Endothelial cell (in vitro differentiated cells): ENCODE data around the gene SYCP2L. TPM values are rescaled to one million over a fixed set of nuclear protein-coding genes. Genes with fewer than 3 reads are reported as not detected.

Source experiments
- DNase-seq: peaks from one replicate; pipeline ENCODE4 v3.0.0; 2021; ENCODE audit warnings: low spot score
- H3K27ac Mint-ChIP-seq: one replicate; pipeline ENCODE4 v1.8.0; 2021; ENCODE audit warnings: mixed read lengths, inconsistent platforms; ENCODE audit not compliant: unreplicated experiment
- H3K27me3 Mint-ChIP-seq: one replicate; pipeline ENCODE4 v1.8.0; 2021; ENCODE audit warnings: mild to moderate bottlenecking, moderate library complexity, mixed read lengths, inconsistent platforms; ENCODE audit not compliant: unreplicated experiment
- H3K36me3 Mint-ChIP-seq: one replicate; pipeline ENCODE4 v1.8.0; 2021; ENCODE audit warnings: mild to moderate bottlenecking, low read depth, mixed read lengths, inconsistent platforms; ENCODE audit not compliant: unreplicated experiment
- H3K4me1 Mint-ChIP-seq: one replicate; pipeline ENCODE4 v1.8.0; 2021; ENCODE audit warnings: mild to moderate bottlenecking, mixed read lengths, inconsistent platforms; ENCODE audit not compliant: unreplicated experiment
- H3K4me3 Mint-ChIP-seq: one replicate; pipeline ENCODE4 v1.8.0; 2021; ENCODE audit warnings: mild to moderate bottlenecking, mixed read lengths, inconsistent platforms; ENCODE audit not compliant: unreplicated experiment
- H3K9me3 Mint-ChIP-seq: one replicate; pipeline ENCODE4 v1.8.0; 2021; ENCODE audit warnings: mixed read lengths, inconsistent platforms; ENCODE audit not compliant: unreplicated experiment
- CTCF ChIP-seq: fragments of 200-600 bp; sonication (generic); IDR thresholded peaks from one replicate; pipeline ENCODE4 v1.5.0; 2021; ENCODE audit warnings: antibody characterized with exemption; ENCODE audit not compliant: unreplicated experiment
- total RNA-seq: library from RNA; stranded (reverse); fragmentation: NEBNext Ultra II Directional; extraction: Animal tissue kit (Norgen Biotek cat#: 25700); gene quantifications from one replicate; pipeline ENCODE4 v1.2.1, GENCODE V29; 2021; ENCODE audit not compliant: unreplicated experiment

Gene SYCP2L
- total RNA-seq, 1 donor from 2014 or later = 8.1 TPM

GRCh38 chr6:10989587-10989986 is 102.7 kb downstream of the SYCP2L start:
- Mint-ChIP-seq H3K4me3 (no peak overlapping the region), H3K27me3 (peaks cover 3% of the 10 kb centered on the region), H3K4me1 (no peaks in the 10 kb centered on the region), H3K27ac (no peak overlapping the region), H3K36me3 (no peaks in the 10 kb centered on the region), H3K9me3 (no peaks in the 10 kb centered on the region)
- DNase-seq = no peak
- no peak for TF ChIP-seq CTCF

GRCh38 chr6:10991115-10991514 is 104.3 kb downstream of the SYCP2L start:
- no peak for TF ChIP-seq CTCF
- Mint-ChIP-seq H3K27me3 (peaks cover 3% of the 10 kb centered on the region), H3K36me3 (no peaks in the 10 kb centered on the region), H3K9me3 (no peaks in the 10 kb centered on the region), H3K27ac (no peak overlapping the region), H3K4me1 (no peaks in the 10 kb centered on the region), H3K4me3 (no peak overlapping the region)
- no peak for DNase-seq

GRCh38 chr6:10993896-10994295 is 107.0 kb downstream of the SYCP2L start:
- H3K9me3 Mint-ChIP-seq = no peaks in the 10 kb centered on the region
- H3K4me3 Mint-ChIP-seq = no peak overlapping the region
- H3K4me1 Mint-ChIP-seq = no peaks in the 10 kb centered on the region
- no peak for DNase-seq
- no peak overlapping the region for H3K27ac Mint-ChIP-seq
- peaks cover 1% of the 10 kb centered on the region for H3K27me3 Mint-ChIP-seq
- TF ChIP-seq CTCF = no peak
- no peaks in the 10 kb centered on the region for H3K36me3 Mint-ChIP-seq

GRCh38 chr6:10995114-10995707 is 108.4 kb downstream of the SYCP2L start:
- peaks cover 7% of the 10 kb centered on the region for H3K4me1 Mint-ChIP-seq
- no peaks in the 10 kb centered on the region for H3K9me3 Mint-ChIP-seq
- no peak for TF ChIP-seq CTCF
- no peak overlapping the region for H3K27ac Mint-ChIP-seq
- H3K36me3 Mint-ChIP-seq = no peaks in the 10 kb centered on the region
- no peak overlapping the region for H3K4me3 Mint-ChIP-seq
- no peaks in the 10 kb centered on the region for H3K27me3 Mint-ChIP-seq
- no peak for DNase-seq

- H3K36me3 Mint-ChIP-seq = no peaks in the 10 kb centered on the region
- H3K4me3 Mint-ChIP-seq = no peak overlapping the region
- no peak for DNase-seq
- H3K9me3 Mint-ChIP-seq = no peaks in the 10 kb centered on the region
- peaks cover 1% of the 10 kb centered on the region for H3K27me3 Mint-ChIP-seq
- no peak overlapping the region for H3K27ac Mint-ChIP-seq
- no peak for TF ChIP-seq CTCF
- peaks cover 7% of the 10 kb centered on the region for H3K4me1 Mint-ChIP-seq
Measured at GRCh38 chr6:10999994-11000393, 113.1 kb downstream of the SYCP2L start.
